ENCODE results near the gene FBXL14.

- TF ChIP-seq CTCF (IDR thresholded peaks at IDR 0.05; ENCODE audit: poor library complexity) (no peak), EZH2 (IDR thresholded peaks at IDR 0.05; ENCODE audit: borderline replicate concordance) (no peak), EZH2phosphoT487 (IDR thresholded peaks at IDR 0.05; ENCODE audit: low read depth, severe bottlenecking, unreplicated experiment) (no peak)
Measured at GRCh38 chr12:1552171-1552570, 42.2 kb downstream of the FBXL14 start.

Measured in hepatocyte (in vitro differentiated cells).